Skeletal muscle tissue (tissue), 4 donors: ENCODE data around the gene SAMD10. TPM values are rescaled to one million over a fixed set of nuclear protein-coding genes. Genes with fewer than 3 reads are reported as not detected.

Experiments used
- H3K27ac ChIP-seq: one replicate; pipeline ENCODE4 v1.7.0; 2013; ENCODE audit warnings: mild to moderate bottlenecking, low read depth, low read length, inconsistent platforms
- H3K27me3 ChIP-seq, 3 donors: one replicate each; pipeline ENCODE4 v1.7.0; 2013; ENCODE audit warnings: low read length in 3 of 3; ENCODE audit not compliant: control insufficient read depth in 3 of 3, insufficient read depth in 3 of 3
- H3K36me3 ChIP-seq, 3 donors: one replicate each; pipeline ENCODE4 v1.7.0; 2013; ENCODE audit warnings: low read length in 3 of 3; ENCODE audit not compliant: control insufficient read depth in 3 of 3, insufficient read depth in 3 of 3
- H3K4me1 ChIP-seq, 3 donors: one replicate each; pipeline ENCODE4 v1.7.0; 2013; ENCODE audit warnings: low read length in 3 of 3, mild to moderate bottlenecking in 3 of 3; ENCODE audit not compliant: control insufficient read depth in 3 of 3, insufficient read depth in 3 of 3
- H3K4me3 ChIP-seq, 3 donors: one replicate each; pipeline ENCODE4 v1.7.0; 2013; ENCODE audit warnings: low read length in 3 of 3
- H3K9ac ChIP-seq, 3 donors: one replicate each; pipeline ENCODE4 v1.7.0; 2013; ENCODE audit warnings: low read length in 3 of 3, mild to moderate bottlenecking in 3 of 3, moderate library complexity in 2 of 3, low read depth in 1 of 3
- H3K9me3 ChIP-seq, 3 donors: one replicate each; pipeline ENCODE4 v1.7.0; 2013; ENCODE audit warnings: low read length in 3 of 3; ENCODE audit not compliant: control insufficient read depth in 3 of 3
- total RNA-seq: library from RNA; depleted of rRNA; stranded (reverse); fragments of >200 nt; gene quantifications from one replicate; pipeline ENCODE4 v1.2.3, GENCODE V29; 2014
- donor health status: Osteomylitis.

SAMD10 gene
- total RNA-seq, 1 donor from 2014 or later = 1.0 TPM

- no peak overlapping the region for H3K4me3 ChIP-seq
- no peaks in the 10 kb centered on the region for H3K9me3 ChIP-seq
- H3K27ac ChIP-seq = no peak overlapping the region
- peaks cover 52 to 65% (median 55%) of the 10 kb centered on the region in 3 donors for H3K36me3 ChIP-seq
- no peaks in the 10 kb centered on the region for H3K27me3 ChIP-seq
- H3K9ac ChIP-seq = no peak overlapping the region
- H3K4me1 ChIP-seq = peaks cover 2 to 6% (median 4%) of the 10 kb centered on the region in 3 donors
These were observed 22.2 kb upstream of the SAMD10 start for GRCh38 chr20:64001607-64002011.

- H3K27ac ChIP-seq = no peak overlapping the region
- no peaks in the 10 kb centered on the region for H3K27me3 ChIP-seq
- H3K4me3 ChIP-seq = no peak overlapping the region
- no peak overlapping the region for H3K9ac ChIP-seq
- H3K36me3 ChIP-seq = peaks cover 57 to 70% (median 60%) of the 10 kb centered on the region in 3 donors
- H3K9me3 ChIP-seq = no peaks in the 10 kb centered on the region
- peaks cover 2 to 6% (median 4%) of the 10 kb centered on the region in 3 donors for H3K4me1 ChIP-seq
These were observed 21.5 kb upstream of the SAMD10 start for GRCh38 chr20:64000906-64001305.

GRCh38 chr20:63982937-63983336 lies 3.5 kb upstream of the SAMD10 start:
- Histone ChIP-seq H3K36me3 (peaks cover 28 to 33% (median 33%) of the 10 kb centered on the region in 3 donors), H3K27me3 (peaks cover 0 to 20% (median 16%) of the 10 kb centered on the region in 3 donors), H3K4me3 (no peak overlapping the region), H3K27ac (no peak overlapping the region), H3K9me3 (no peaks in the 10 kb centered on the region), H3K9ac (no peak overlapping the region), H3K4me1 (peaks cover 25 to 35% (median 33%) of the 10 kb centered on the region in 3 donors)

GRCh38 chr20:63980806-63981728 lies 1.6 kb upstream of the SAMD10 start, which contains the start of gene PRPF6:
Gene PRPF6, plus strand, starts transcription at chr20:63981132. Its CDS starts 114 bp downstream, at chr20:63981246.
- Histone ChIP-seq H3K4me1 (peaks cover 25 to 35% (median 33%) of the 10 kb centered on the region in 3 donors), H3K36me3 (peaks cover 22 to 26% (median 23%) of the 10 kb centered on the region in 3 donors), H3K27ac (peak within 1 kb of the TSS; percentile 79), H3K9me3 (no peaks in the 10 kb centered on the region), H3K9ac (peak within 1 kb of the TSS; percentile 85 to 92 (median 89)), H3K27me3 (peaks cover 0 to 33% (median 26%) of the 10 kb centered on the region in 3 donors), H3K4me3 (peak within 1 kb of the TSS; percentile 83 to 99 (median 98))

- Histone ChIP-seq H3K27me3 (peaks cover 0 to 33% (median 26%) of the 10 kb centered on the region in 3 donors), H3K9ac (peak overlapping the region in 2 of 3 donors; percentile 63 to 70), H3K9me3 (no peaks in the 10 kb centered on the region), H3K27ac (peak overlapping the region; percentile 79), H3K36me3 (peaks cover 16 to 22% (median 16%) of the 10 kb centered on the region in 3 donors), H3K4me1 (peaks cover 25 to 35% (median 33%) of the 10 kb centered on the region in 3 donors), H3K4me3 (peak overlapping the region; percentile 83 to 99 (median 98))
These were observed 919 bp upstream of the SAMD10 start for GRCh38 chr20:63980317-63980805.

- Histone ChIP-seq H3K4me1 (peaks cover 25 to 37% (median 34%) of the 10 kb centered on the region in 3 donors), H3K27ac (no peak overlapping the region), H3K27me3 (peaks cover 0 to 33% (median 26%) of the 10 kb centered on the region in 3 donors), H3K4me3 (peak overlapping the region; percentile 58 to 65 (median 60)), H3K9me3 (no peaks in the 10 kb centered on the region), H3K9ac (peak overlapping the region; percentile 32 to 77 (median 66)), H3K36me3 (peaks cover 6 to 11% (median 6%) of the 10 kb centered on the region in 3 donors)
These were observed 249 bp downstream of the SAMD10 start for GRCh38 chr20:63979229-63979556.

- Histone ChIP-seq H3K4me3 (peak overlapping the region; percentile 58 to 65 (median 60)), H3K27me3 (peaks cover 0 to 33% (median 26%) of the 10 kb centered on the region in 3 donors), H3K36me3 (peaks cover under 1 to 6% (median 6%) of the 10 kb centered on the region in 3 donors), H3K4me1 (peaks cover 28 to 42% (median 39%) of the 10 kb centered on the region in 3 donors), H3K9ac (peak overlapping the region; percentile 32 to 77 (median 66)), H3K9me3 (no peaks in the 10 kb centered on the region), H3K27ac (no peak overlapping the region)
These were observed 868 bp downstream of the SAMD10 start for GRCh38 chr20:63978319-63979228.

GRCh38 chr20:63977739-63978276 lies 1.6 kb downstream of the SAMD10 start:
- H3K9me3 ChIP-seq = no peaks in the 10 kb centered on the region
- peaks cover 0 to 33% (median 26%) of the 10 kb centered on the region in 3 donors for H3K27me3 ChIP-seq
- H3K27ac ChIP-seq = no peak overlapping the region
- peaks cover 0 to 2% (median under 1%) of the 10 kb centered on the region in 3 donors for H3K36me3 ChIP-seq
- no peak overlapping the region for H3K4me3 ChIP-seq
- peaks cover 30 to 44% (median 40%) of the 10 kb centered on the region in 3 donors for H3K4me1 ChIP-seq
- no peak overlapping the region for H3K9ac ChIP-seq
